WI38 (cell line): ENCODE results near the gene GPATCH2L.

Source experiments
- H3K4me3 ChIP-seq: 2 replicates; pipeline ENCODE4 v1.5.1; 2011; ENCODE audit warnings: low read depth, mild to moderate bottlenecking, control low read depth, low read length
- CTCF ChIP-seq: IDR thresholded peaks from 2 replicates; pipeline ENCODE4 v1.5.1; 2012; ENCODE audit warnings: low read depth, mild to moderate bottlenecking, control low read depth, low read length

GPATCH2L gene

GRCh38 chr14:76237349-76237990, 85.7 kb downstream of the GPATCH2L start:
- no peak for TF ChIP-seq CTCF
- H3K4me3 ChIP-seq: no peak overlapping the region

GRCh38 chr14:76245097-76245496, 93.4 kb downstream of the GPATCH2L start:
- TF ChIP-seq CTCF: no peak
- no peak overlapping the region for H3K4me3 ChIP-seq

- no peak for TF ChIP-seq CTCF
- no peak overlapping the region for H3K4me3 ChIP-seq
Measured at GRCh38 chr14:76250302-76250701, 98.6 kb downstream of the GPATCH2L start.

GRCh38 chr14:76252471-76252870, 100.7 kb downstream of the GPATCH2L start:
- no peak overlapping the region for H3K4me3 ChIP-seq
- no peak for TF ChIP-seq CTCF

- H3K4me3 ChIP-seq: no peak overlapping the region
- TF ChIP-seq CTCF: no peak
Measured at GRCh38 chr14:76253111-76253510, 101.4 kb downstream of the GPATCH2L start.

GRCh38 chr14:76256545-76256944, 104.8 kb downstream of the GPATCH2L start:
- no peak overlapping the region for H3K4me3 ChIP-seq
- TF ChIP-seq CTCF: no peak

- TF ChIP-seq CTCF: no peak
Measured at GRCh38 chr14:76257111-76257803, 105.5 kb downstream of the GPATCH2L start.

More at GRCh38 chr14:76257111-76257803, 105.5 kb downstream of the GPATCH2L start:
- no peak overlapping the region for H3K4me3 ChIP-seq
